SU-DHL-6 (cell line): ENCODE results near the gene SAFB.

Experiments
- EZH2phosphoT487 ChIP-seq: fragments of 200-600 bp; sonication (generic), shearing (Covaris generic); conservative IDR thresholded peaks from 2 replicates; pipeline ENCODE4 v1.6.1; 2018; ENCODE audit warnings: mild to moderate bottlenecking, antibody characterized with exemption, low read length, moderate library complexity, mixed read lengths
- TF ChIP-seq, protein P1 (sequence below): fragments of 200-600 bp; sonication (generic); IDR thresholded peaks from one replicate; pipeline ENCODE4 v1.5.1; 2017; ENCODE audit warnings: antibody characterized with exemption, mild to moderate bottlenecking, low read length, moderate library complexity; ENCODE audit not compliant: insufficient read depth, poor library complexity, severe bottlenecking

DNA sequence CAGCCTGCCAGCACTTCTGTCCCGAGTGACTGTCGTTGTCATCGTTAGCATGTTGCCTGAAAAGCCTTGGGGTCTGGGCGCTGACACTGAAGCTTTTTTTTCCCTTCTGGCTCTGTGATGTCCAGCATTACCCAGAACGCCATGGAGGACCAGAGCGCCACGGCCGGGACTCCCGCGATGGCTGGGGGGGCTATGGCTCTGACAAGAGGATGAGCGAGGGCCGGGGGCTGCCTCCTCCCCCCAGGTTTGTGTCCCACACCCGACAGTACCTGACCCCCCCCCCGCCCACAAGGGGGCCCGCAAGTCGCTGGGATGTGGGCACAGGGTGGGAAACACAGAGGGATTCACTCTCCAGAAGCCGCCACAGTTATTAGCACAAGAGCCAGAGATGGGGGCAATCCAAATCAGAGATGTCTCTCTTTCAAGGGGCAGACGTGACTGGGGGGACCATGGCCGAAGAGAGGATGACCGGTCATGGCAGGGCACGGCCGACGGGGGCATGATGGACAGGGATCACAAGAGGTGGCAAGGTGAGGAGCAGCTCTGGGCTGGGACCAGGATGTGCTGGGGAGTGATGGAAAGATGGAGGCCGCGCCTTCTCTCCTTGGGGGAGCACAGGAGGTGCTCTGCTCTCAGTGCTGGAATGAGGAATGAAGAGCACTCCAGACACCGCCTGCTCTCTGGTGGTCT is 44.2 kb downstream of the SAFB start:
- TF ChIP-seq, protein P1, sequence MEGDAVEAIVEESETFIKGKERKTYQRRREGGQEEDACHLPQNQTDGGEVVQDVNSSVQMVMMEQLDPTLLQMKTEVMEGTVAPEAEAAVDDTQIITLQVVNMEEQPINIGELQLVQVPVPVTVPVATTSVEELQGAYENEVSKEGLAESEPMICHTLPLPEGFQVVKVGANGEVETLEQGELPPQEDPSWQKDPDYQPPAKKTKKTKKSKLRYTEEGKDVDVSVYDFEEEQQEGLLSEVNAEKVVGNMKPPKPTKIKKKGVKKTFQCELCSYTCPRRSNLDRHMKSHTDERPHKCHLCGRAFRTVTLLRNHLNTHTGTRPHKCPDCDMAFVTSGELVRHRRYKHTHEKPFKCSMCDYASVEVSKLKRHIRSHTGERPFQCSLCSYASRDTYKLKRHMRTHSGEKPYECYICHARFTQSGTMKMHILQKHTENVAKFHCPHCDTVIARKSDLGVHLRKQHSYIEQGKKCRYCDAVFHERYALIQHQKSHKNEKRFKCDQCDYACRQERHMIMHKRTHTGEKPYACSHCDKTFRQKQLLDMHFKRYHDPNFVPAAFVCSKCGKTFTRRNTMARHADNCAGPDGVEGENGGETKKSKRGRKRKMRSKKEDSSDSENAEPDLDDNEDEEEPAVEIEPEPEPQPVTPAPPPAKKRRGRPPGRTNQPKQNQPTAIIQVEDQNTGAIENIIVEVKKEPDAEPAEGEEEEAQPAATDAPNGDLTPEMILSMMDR = no peak
- TF ChIP-seq EZH2phosphoT487 = no peak
